GM18508 (cell line): Measurements from ENCODE around the gene NXNL1.

Source experiments
- ATAC-seq: cut with Tn5 transposase; IDR thresholded peaks from one replicate; pipeline ENCODE4 v1.9.1; 2021; ENCODE audit warnings: moderate number of reproducible peaks; ENCODE audit not compliant: insufficient read depth, unreplicated experiment

Gene NXNL1

DNA sequence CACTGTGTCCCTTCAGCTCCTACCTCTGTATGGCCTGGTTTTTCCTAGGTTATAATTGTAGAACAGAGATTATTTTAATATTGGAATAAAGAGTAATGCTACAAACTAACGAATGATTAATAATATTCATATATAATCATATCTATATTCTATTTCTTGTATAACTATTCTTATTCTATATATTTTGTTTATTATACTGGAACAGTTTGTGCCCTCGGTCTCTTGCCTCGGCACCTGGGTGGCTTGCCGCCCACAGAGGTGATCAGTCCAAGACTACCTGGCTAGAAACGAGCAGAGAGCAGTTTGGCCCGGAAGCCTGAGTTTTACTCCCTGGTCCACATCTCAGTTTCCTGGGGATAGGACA lies 5.7 kb upstream of the NXNL1 start:
- no peak for ATAC-seq

- no peak for ATAC-seq
Measured at GRCh38 chr19:17458970-17459369, 1.8 kb downstream of the NXNL1 start.

DNA sequence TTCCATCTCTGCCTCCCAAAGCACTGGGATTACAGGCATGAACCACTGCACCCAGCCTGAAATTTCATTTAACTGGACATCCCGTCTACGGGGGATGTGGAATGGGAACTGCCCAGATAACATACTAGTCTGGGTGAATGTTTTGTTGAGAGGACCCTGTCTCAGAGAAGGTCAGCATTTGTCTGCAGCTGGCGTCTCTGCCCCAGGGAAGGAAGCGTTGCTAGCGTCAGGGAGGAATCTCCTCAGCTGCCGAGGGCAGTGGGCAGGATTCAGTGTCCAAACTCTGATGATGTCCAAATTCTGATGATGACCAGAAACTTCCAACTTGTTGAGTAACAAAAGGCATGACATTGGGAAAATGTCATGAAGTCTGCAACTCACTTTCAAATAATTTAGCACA lies 3.1 kb downstream of the NXNL1 start:
- ATAC-seq, result no peak

GRCh38 chr19:17456127-17456526 lies 4.6 kb downstream of the NXNL1 start:
- no peak for ATAC-seq

DNA sequence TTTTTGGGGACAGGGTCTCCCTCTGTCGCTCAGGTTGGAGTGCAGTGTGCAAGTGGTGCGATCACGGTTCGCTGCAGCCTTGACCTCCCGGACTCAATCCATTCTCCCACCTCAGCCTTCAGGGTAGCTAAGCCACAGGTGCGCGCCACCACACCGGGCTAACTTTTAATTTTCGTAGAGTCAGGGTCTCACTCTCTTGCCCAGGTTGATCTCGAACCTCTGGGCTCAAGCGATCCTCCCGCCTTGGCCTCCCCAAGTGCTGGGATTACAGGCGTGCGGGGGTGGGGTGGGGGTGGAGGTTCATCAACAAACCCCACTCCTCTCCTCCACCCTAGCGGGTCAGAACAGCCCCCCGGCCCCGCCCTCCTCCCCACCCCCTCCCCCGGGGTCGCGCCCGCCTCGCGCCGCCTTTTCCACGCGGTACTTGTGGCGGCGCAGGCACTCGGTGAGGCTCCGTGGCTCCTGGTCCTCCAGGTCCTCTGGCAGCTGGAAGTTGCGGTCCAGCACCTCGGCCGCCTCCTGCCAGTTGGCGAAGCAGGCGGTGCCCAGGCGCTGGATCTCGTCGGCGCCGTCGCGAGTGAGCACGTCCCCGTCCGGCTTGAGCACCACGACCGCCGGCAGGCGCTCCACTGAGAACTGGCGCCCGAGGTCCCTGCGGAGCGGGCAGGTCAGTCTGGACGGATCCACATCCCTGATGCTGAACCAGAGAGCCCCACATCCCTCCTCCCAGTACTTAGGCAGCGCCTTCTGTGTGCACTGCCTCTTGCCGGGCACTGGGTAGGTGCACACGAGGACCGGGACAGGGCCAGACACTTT lies 5.2 kb downstream of the NXNL1 start:
- ATAC-seq, result no peak

- ATAC-seq, result no peak
Measured at GRCh38 chr19:17454576-17455071, 6.1 kb downstream of the NXNL1 start.

GRCh38 chr19:17451820-17452219 lies 8.9 kb downstream of the NXNL1 start:
- no peak for ATAC-seq

DNA sequence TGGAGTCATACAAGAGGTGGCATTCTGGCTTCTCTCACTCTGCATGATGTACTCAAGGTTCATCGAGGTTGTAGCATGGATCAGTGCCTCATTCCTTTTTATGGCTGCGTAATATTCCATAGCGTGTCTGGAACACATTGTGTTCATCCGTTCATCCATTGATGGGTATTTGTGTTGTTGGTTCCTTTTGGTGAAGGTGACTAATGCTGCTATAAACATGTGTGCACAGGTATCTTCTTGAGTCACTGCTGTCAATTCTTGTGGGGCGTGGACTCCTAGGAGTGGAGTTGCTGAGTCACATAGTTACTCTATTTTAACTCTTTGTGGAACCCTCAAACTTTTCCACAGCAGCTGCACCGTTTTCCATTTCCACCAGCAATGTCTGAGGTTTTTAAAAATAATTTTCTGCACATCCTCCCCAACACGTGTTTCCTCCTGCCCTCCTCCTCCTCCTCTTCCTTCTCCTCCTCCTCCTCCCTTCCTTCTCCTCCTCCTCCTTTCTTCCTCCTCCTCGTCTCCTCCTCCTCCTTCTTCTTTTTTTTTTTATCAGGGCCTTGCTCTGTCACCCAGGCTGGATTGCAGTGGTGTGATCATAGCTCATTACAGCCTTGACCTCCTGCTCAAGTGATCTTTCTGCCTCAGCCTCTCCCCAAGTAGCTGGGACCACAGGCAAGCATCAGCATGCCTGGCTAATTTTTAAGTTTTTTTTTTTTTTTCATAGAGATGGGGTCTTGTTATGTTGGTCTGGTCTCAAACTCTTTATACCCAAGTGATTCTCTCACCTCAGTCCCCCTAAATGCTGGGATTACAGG lies 10.3 kb downstream of the NXNL1 start:
- no peak for ATAC-seq

GRCh38 chr19:17448131-17448967 lies 12.4 kb downstream of the NXNL1 start, which contains the start of gene TMEM221:
Gene TMEM221 (minus strand): TSS chr19:17448668. CDS start chr19:17448462, 206 bp downstream.
- ATAC-seq, result no peak

- no peak for ATAC-seq
Measured at GRCh38 chr19:17447704-17448130, 13.0 kb downstream of the NXNL1 start.

- no peak for ATAC-seq
Measured at GRCh38 chr19:17445526-17446165, 15.1 kb downstream of the NXNL1 start.

DNA sequence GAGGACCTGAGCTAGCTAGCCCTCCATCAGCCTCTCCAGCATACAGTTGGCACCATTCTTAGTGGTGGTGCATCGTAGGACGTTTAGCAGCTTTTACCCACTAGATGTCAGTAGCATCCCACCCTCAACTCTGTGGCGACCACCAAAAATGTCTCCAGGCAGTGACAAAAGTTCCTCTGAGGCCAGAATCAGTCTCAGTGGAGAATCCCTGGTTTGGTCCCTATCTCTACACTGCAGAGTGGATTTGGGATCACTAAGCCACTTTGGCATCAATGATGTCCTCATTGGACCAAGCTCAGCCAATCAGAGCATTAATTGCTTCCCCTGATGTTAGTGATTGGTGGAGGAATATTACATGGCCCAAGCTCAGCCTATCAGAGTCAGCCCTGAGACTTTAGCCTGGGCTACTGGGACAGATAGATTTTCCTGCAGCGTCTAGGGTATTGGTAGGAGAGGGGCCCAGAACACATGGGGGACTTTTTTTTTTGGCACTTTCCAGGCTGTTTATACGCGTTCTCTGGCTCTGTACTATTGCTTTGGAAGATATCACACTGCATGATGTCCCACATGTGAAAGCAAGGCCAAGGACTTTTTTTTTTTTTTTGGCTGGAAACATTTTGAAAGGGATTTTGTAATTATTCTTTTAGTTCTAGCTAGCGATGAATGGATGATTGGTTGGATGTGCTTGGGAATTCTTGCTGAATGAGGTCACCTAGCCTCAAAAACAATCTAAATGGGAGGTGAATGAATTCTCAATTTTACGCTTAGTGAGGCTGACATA lies 19.3 kb downstream of the NXNL1 start:
- no peak for ATAC-seq

- ATAC-seq, result no peak
Measured at GRCh38 chr19:17436874-17437267, 23.9 kb downstream of the NXNL1 start.

- no peak for ATAC-seq
Measured at GRCh38 chr19:17436094-17436873, 24.4 kb downstream of the NXNL1 start.

GRCh38 chr19:17435218-17435617 lies 25.5 kb downstream of the NXNL1 start:
- ATAC-seq, result no peak

- no peak for ATAC-seq
Measured at GRCh38 chr19:17431417-17431816, 29.3 kb downstream of the NXNL1 start.

- ATAC-seq, result no peak
Measured at GRCh38 chr19:17429641-17430113, 31.0 kb downstream of the NXNL1 start.

DNA sequence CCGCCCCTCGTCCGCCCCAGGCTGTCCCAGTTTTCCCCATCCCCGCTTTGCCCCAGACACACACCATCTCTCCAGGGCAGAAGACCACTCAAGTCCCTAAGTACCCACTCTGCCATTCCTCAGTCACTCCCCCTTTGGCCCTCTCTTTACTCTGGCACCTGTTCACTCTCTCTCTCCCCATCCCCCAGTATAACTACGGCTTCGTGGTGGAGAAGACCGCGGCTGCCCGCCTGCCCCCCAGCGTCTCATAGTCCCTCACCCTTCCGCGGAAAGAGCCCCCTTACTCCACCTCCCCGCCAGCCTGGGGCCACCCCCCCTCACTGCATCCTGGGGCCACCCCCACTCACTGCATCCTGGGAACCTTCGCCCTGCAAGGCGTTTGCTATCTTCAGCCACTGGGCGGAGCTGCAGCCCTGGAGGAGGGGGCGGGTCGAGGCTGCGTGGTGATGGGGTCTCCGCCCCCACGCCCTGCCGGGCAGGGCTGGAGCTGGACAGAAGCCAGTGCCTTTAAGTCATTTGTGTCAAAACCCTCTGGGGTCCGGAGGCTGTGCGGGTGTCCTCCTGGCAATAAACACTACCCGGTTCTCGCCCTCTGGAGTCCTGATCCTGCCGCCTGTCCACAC lies 35.9 kb downstream of the NXNL1 start:
- no peak for ATAC-seq
